ENCODE measurements around the gene OTUD5.

DNA sequence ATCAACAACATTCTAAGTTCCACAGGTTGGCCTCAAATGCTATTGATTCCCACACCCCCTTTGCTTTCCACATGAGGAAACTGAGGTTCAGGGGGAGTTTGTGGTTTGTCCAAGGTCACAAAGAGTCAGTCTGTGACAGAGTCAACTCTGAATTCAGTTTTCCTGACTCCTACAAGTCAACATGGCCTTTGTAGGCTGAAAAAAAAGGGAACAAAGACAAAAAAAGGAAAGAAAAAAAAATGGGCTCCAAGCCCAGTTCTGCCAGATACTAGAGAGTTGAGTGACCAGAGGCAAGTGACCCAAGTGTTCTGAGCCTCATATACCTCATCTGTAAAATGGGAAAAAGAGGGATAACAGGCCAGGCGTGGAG lies 22.1 kb downstream of the OTUD5 start:
- TF ChIP-seq, protein P1, sequence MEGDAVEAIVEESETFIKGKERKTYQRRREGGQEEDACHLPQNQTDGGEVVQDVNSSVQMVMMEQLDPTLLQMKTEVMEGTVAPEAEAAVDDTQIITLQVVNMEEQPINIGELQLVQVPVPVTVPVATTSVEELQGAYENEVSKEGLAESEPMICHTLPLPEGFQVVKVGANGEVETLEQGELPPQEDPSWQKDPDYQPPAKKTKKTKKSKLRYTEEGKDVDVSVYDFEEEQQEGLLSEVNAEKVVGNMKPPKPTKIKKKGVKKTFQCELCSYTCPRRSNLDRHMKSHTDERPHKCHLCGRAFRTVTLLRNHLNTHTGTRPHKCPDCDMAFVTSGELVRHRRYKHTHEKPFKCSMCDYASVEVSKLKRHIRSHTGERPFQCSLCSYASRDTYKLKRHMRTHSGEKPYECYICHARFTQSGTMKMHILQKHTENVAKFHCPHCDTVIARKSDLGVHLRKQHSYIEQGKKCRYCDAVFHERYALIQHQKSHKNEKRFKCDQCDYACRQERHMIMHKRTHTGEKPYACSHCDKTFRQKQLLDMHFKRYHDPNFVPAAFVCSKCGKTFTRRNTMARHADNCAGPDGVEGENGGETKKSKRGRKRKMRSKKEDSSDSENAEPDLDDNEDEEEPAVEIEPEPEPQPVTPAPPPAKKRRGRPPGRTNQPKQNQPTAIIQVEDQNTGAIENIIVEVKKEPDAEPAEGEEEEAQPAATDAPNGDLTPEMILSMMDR (IDR thresholded peaks at IDR 0.05; ENCODE audit: low read length), result no peak
- no peak for TF ChIP-seq EZH2 (IDR thresholded peaks at IDR 0.05; ENCODE audit: borderline replicate concordance, low read length)
